Liver (tissue), 9 donors: ENCODE results near the gene UNC5B. TPM values are rescaled to one million over a fixed set of nuclear protein-coding genes. Genes with fewer than 3 reads are reported as not detected.

Experiments
- DNase-seq: peaks from one replicate; pipeline ENCODE4 v3.0.0-alpha.2; 2017; ENCODE audit warnings: low spot score
- H3K27ac ChIP-seq, 2 donors: one replicate each; pipeline ENCODE4 v1.7.0; 2013; ENCODE audit warnings: inconsistent platforms in 2 of 2, low read length in 2 of 2, control low read depth in 1 of 2, low read depth in 1 of 2, mild to moderate bottlenecking in 1 of 2
- H3K27me3 ChIP-seq, 4 donors: one replicate each; pipeline versions ENCODE4 v1.6.1 to v1.7.0; 2013; ENCODE audit warnings: low read length in 3 of 4, inconsistent platforms in 1 of 4, mild to moderate bottlenecking in 1 of 4, moderate library complexity in 1 of 4; ENCODE audit not compliant: control insufficient read depth in 4 of 4, insufficient read depth in 4 of 4
- H3K36me3 ChIP-seq, 4 donors: one replicate each; pipeline versions ENCODE4 v1.6.1 to v1.7.0; 2013; ENCODE audit warnings: low read length in 3 of 4, mild to moderate bottlenecking in 3 of 4, low read depth in 1 of 4, moderate library complexity in 1 of 4; ENCODE audit not compliant: control insufficient read depth in 4 of 4, insufficient read depth in 3 of 4
- H3K4me1 ChIP-seq, 4 donors: one replicate each; pipeline versions ENCODE4 v1.6.1 to v1.7.0; 2013; ENCODE audit warnings: low read length in 3 of 4, mild to moderate bottlenecking in 3 of 4, moderate library complexity in 1 of 4; ENCODE audit not compliant: control insufficient read depth in 4 of 4, insufficient read depth in 4 of 4
- H3K4me3 ChIP-seq, 3 donors: one replicate each; pipeline versions ENCODE4 v1.6.1 to v1.7.0; 2013; ENCODE audit warnings: low read length in 3 of 3, control low read depth in 1 of 3, low read depth in 1 of 3, mild to moderate bottlenecking in 1 of 3
- H3K9ac ChIP-seq, 2 donors: one replicate each; pipeline ENCODE4 v1.7.0; 2013; ENCODE audit warnings: low read length in 2 of 2, mild to moderate bottlenecking in 2 of 2, moderate library complexity in 2 of 2, control low read depth in 1 of 2, low read depth in 1 of 2
- H3K9me3 ChIP-seq, 4 donors: one replicate each; pipeline versions ENCODE4 v1.6.1 to v1.7.0; 2013; ENCODE audit warnings: low read length in 3 of 4; ENCODE audit not compliant: control insufficient read depth in 4 of 4
- ATF3 ChIP-seq: IDR thresholded peaks from 2 replicates; pipeline ENCODE4 v1.6.1; 2016; ENCODE audit warnings: antibody characterized with exemption
- CTCF ChIP-seq: fragments of 150-350 bp; IDR thresholded peaks from 2 replicates; pipeline ENCODE4 v1.5.1; 2017; ENCODE audit warnings: improper control_type of control experiment, low read depth, low read length; ENCODE audit not compliant: missing input control
- EGR1 ChIP-seq, 2 donors: IDR thresholded peaks; 2 replicates each; pipeline ENCODE4 v1.6.1; 2016 to 2018; ENCODE audit warnings: antibody characterized with exemption in 2 of 2, low read depth in 2 of 2
- FOXA2 ChIP-seq: IDR thresholded peaks from 2 replicates; pipeline ENCODE4 v1.6.1; 2016; ENCODE audit warnings: antibody characterized with exemption
- GABPA ChIP-seq, 2 donors: IDR thresholded peaks in 1 of 2; conservative IDR thresholded peaks in 1 of 2; 2 replicates each; pipeline ENCODE4 v1.6.1; 2016; ENCODE audit warnings: antibody characterized with exemption in 2 of 2, mild to moderate bottlenecking in 1 of 2, moderate library complexity in 1 of 2
- HNF4A ChIP-seq, 2 donors: conservative IDR thresholded peaks; 2 replicates each; pipeline ENCODE4 v1.6.1; 2016; ENCODE audit warnings: antibody characterized with exemption in 2 of 2, mild to moderate bottlenecking in 2 of 2
- HNF4G ChIP-seq: IDR thresholded peaks from 2 replicates; pipeline ENCODE4 v1.6.1; 2016; ENCODE audit warnings: antibody characterized with exemption
- JUND ChIP-seq, 2 donors: IDR thresholded peaks; 2 replicates each; pipeline ENCODE4 v1.6.1; 2016; ENCODE audit warnings: antibody characterized with exemption in 2 of 2
- MAX ChIP-seq: IDR thresholded peaks from 2 replicates; pipeline ENCODE4 v1.6.1; 2016; ENCODE audit warnings: antibody characterized with exemption
- NR2F2 ChIP-seq: IDR thresholded peaks from 2 replicates; pipeline ENCODE4 v1.6.1; 2016; ENCODE audit warnings: antibody characterized with exemption
- REST ChIP-seq: IDR thresholded peaks from 2 replicates; pipeline ENCODE4 v1.6.1; 2016; ENCODE audit warnings: antibody characterized with exemption, mild to moderate bottlenecking
- SP1 ChIP-seq: IDR thresholded peaks from 2 replicates; pipeline ENCODE4 v1.6.1; 2018; ENCODE audit warnings: antibody characterized with exemption, mild to moderate bottlenecking
- TAF1 ChIP-seq: conservative IDR thresholded peaks from 2 replicates; pipeline ENCODE4 v1.6.1; 2016; ENCODE audit warnings: antibody characterized with exemption, mild to moderate bottlenecking
- YY1 ChIP-seq: IDR thresholded peaks from 2 replicates; pipeline ENCODE4 v1.6.1; 2016; ENCODE audit warnings: antibody characterized with exemption, mild to moderate bottlenecking
- ZBTB33 ChIP-seq: IDR thresholded peaks from 2 replicates; pipeline ENCODE4 v1.6.1; 2016; ENCODE audit warnings: antibody characterized with exemption
- WGBS: extraction: QIAGEN DNeasy Blood & Tissue Kit; methylation state at CpG from one replicate; pipeline ENCODE4 v1.1.7; 2013; 5-methylcytosine and 5-hydroxymethylcytosine counted together
- polyA plus RNA-seq, 2 donors: library from polyadenylated mRNA; stranded (reverse) in 1 of 2; unstranded in 1 of 2; fragments of 200-250 nt in 1 of 2; fragments of >200 nt in 1 of 2; fragmentation: Nextera tagmentation in 1 of 2; extraction: Ambion mirVana in 1 of 2; gene quantifications; one replicate each; pipeline versions ENCODE4 v1.2.1 to v1.2.3, GENCODE V29; 2013 to 2015
- total RNA-seq, 2 donors: library from RNA; depleted of rRNA; stranded (reverse); fragments of >200 nt; gene quantifications; one replicate each; pipeline ENCODE4 v1.2.3, GENCODE V29; 2014
- donor health status: healthy.
- donor health status: healthy.
- donor health status: healthy.
- donor health status: healthy.
- donor health status: healthy.

Gene UNC5B
- total and polyA plus RNA-seq, 4 donors: 0.56 to 1.8 (median 1.3) TPM

GRCh38 chr10:71258446-71259145, 46.2 kb downstream of the UNC5B start:
- DNase-seq: no peak
- no peak overlapping the region for H3K4me3 ChIP-seq
- no peaks in the 10 kb centered on the region for H3K9me3 ChIP-seq
- no peak overlapping the region for H3K27ac ChIP-seq
- H3K27me3 ChIP-seq: no peaks in the 10 kb centered on the region
- TF ChIP-seq EGR1 (IDR thresholded peaks at IDR 0.05; ENCODE audit: low read depth in 2 of 2) (no peak), ATF3 (no peak), ZBTB33 (no peak), HNF4G (no peak), HNF4A (conservative IDR thresholded peaks at IDR 0.05) (no peak), CTCF (no peak), JUND (IDR thresholded peaks at IDR 0.05) (no peak), SP1 (no peak), MAX (no peak), FOXA2 (no peak), YY1 (no peak), TAF1 (no peak), NR2F2 (no peak), REST (no peak), GABPA (IDR thresholded peaks at IDR 0.05 in 1 of 2, conservative IDR thresholded peaks at IDR 0.05 in 1 of 2) (no peak)
- WGBS: 88% methylated on average over 9 of the region's 9 CpGs
- peaks cover 0 to 2% (median 0%) of the 10 kb centered on the region in 4 donors for H3K4me1 ChIP-seq
- no peaks in the 10 kb centered on the region for H3K36me3 ChIP-seq
- H3K9ac ChIP-seq: no peak overlapping the region

GRCh38 chr10:71259282-71259681, 46.9 kb downstream of the UNC5B start:
- no peak overlapping the region for H3K27ac ChIP-seq
- no peak overlapping the region for H3K4me3 ChIP-seq
- WGBS: 91% methylated on average over 7 of the region's 7 CpGs
- no peak overlapping the region for H3K9ac ChIP-seq
- H3K36me3 ChIP-seq: no peaks in the 10 kb centered on the region
- no peaks in the 10 kb centered on the region for H3K27me3 ChIP-seq
- DNase-seq: no peak
- H3K4me1 ChIP-seq: peaks cover 0 to 2% (median 0%) of the 10 kb centered on the region in 4 donors
- H3K9me3 ChIP-seq: no peaks in the 10 kb centered on the region
- TF ChIP-seq ZBTB33 (no peak), SP1 (no peak)
